HepG2 (cell line): ENCODE data around the gene CEP104. TPM values are rescaled to one million over a fixed set of nuclear protein-coding genes. Genes with fewer than 3 reads are reported as not detected.
A peak's percentile ranks its signal among the peaks of the same experiment; 100 is the strongest.

Experiments used
- CHCHD3 ChIP-seq: sonication (generic); formaldehyde crosslinking; IDR thresholded peaks from 2 replicates; pipeline ENCODE4 v1.8.0; 2022; ENCODE audit warnings: mild to moderate bottlenecking, missing genetic modification reagents, moderate library complexity
- EEA1 ChIP-seq: sonication (generic); formaldehyde crosslinking; IDR thresholded peaks from 2 replicates; pipeline ENCODE4 v1.5.1; 2020; ENCODE audit warnings: mild to moderate bottlenecking, missing genetic modification reagents, borderline replicate concordance
- HMGXB3 ChIP-seq: sonication (generic); formaldehyde crosslinking; IDR thresholded peaks from 2 replicates; pipeline ENCODE4 v1.4.0; 2020; ENCODE audit warnings: missing genetic modification reagents, borderline replicate concordance
- MEIS2 ChIP-seq: sonication (generic); formaldehyde crosslinking; IDR thresholded peaks from 2 replicates; pipeline ENCODE4 v1.9.0; 2021; ENCODE audit warnings: mild to moderate bottlenecking, missing genetic modification reagents
- MXD4 ChIP-seq: IDR thresholded peaks from 2 replicates; pipeline ENCODE4 v1.6.1; 2016; ENCODE audit warnings: mild to moderate bottlenecking, missing biosample characterization, missing genetic modification reagents
- NFE2L2 ChIP-seq: fragments of 150-350 bp; IDR thresholded peaks from 2 replicates; pipeline ENCODE4 v1.6.1; 2014; ENCODE audit warnings: low read length
- PAX8 ChIP-seq: sonication (generic); formaldehyde crosslinking; IDR thresholded peaks from 2 replicates; pipeline ENCODE4 v1.8.0; 2022; ENCODE audit warnings: mild to moderate bottlenecking, missing genetic modification reagents, borderline replicate concordance
- SIN3A ChIP-seq: IDR thresholded peaks from 2 replicates; pipeline ENCODE4 v1.6.1; 2011; ENCODE audit warnings: low read depth, mild to moderate bottlenecking, control low read depth, low read length, borderline replicate concordance
- ZFP82 ChIP-seq: sonication (generic); formaldehyde crosslinking; IDR thresholded peaks from 2 replicates; pipeline ENCODE4 v1.5.1; 2020; ENCODE audit warnings: mild to moderate bottlenecking, missing genetic modification reagents, borderline replicate concordance
- ZGPAT ChIP-seq: IDR thresholded peaks from 2 replicates; pipeline ENCODE4 v1.6.1; 2016; ENCODE audit warnings: mild to moderate bottlenecking
- ZNF101 ChIP-seq: sonication (generic); formaldehyde crosslinking; IDR thresholded peaks from 2 replicates; pipeline ENCODE4 v1.4.0; 2020; ENCODE audit warnings: mild to moderate bottlenecking, low read depth, missing genetic modification reagents, borderline replicate concordance
- ZNF335 ChIP-seq: sonication (generic); formaldehyde crosslinking; IDR thresholded peaks from 2 replicates; pipeline ENCODE4 v1.4.0; 2020; ENCODE audit warnings: missing genetic modification reagents
- ZNF549 ChIP-seq: sonication (generic); formaldehyde crosslinking; IDR thresholded peaks from 2 replicates; pipeline ENCODE4 v1.5.0; 2020; ENCODE audit warnings: missing genetic modification reagents
- ZNF567 ChIP-seq: sonication (generic); formaldehyde crosslinking; IDR thresholded peaks from 2 replicates; pipeline ENCODE4 v1.8.1; 2023; ENCODE audit warnings: mild to moderate bottlenecking, missing genetic modification reagents, borderline replicate concordance
- ZNF574 ChIP-seq: sonication (generic); formaldehyde crosslinking; IDR thresholded peaks from 2 replicates; pipeline ENCODE4 v1.4.0; 2020; ENCODE audit warnings: missing genetic modification reagents
- ZNF800 ChIP-seq: sonication (generic); formaldehyde crosslinking; IDR thresholded peaks from 2 replicates; pipeline ENCODE4 v1.4.0; 2020; ENCODE audit warnings: missing genetic modification reagents
- ZSCAN30 ChIP-seq: sonication (generic); formaldehyde crosslinking; IDR thresholded peaks from 2 replicates; pipeline ENCODE4 v1.5.0; 2020; ENCODE audit warnings: mild to moderate bottlenecking, missing genetic modification reagents
- ZSCAN9 ChIP-seq: IDR thresholded peaks from 2 replicates; pipeline ENCODE4 v1.6.1; 2016; ENCODE audit warnings: borderline replicate concordance
- polyA plus RNA-seq, 8 experiments: library from polyadenylated mRNA; depleted of rRNA in 3 of 8; stranded (reverse) in 7 of 8; unstranded in 1 of 8; fragments of >200 nt; fragmentation: Illumina TruSeq in 4 of 8; extraction: Trizol in 4 of 8; gene quantifications; 2 replicates each; pipeline versions ENCODE4 v1.2.1 to v1.2.3, GENCODE V29; 2011 to 2016; ENCODE audit warnings: low read depth in 4 of 8, missing spikeins in 1 of 8, mixed read lengths in 1 of 8; ENCODE audit not compliant: insufficient read depth in 1 of 8
- total RNA-seq, 5 experiments: library from RNA; depleted of rRNA; stranded (reverse); fragments of >200 nt; fragmentation: Illumina TruSeq; extraction: Trizol; gene quantifications; 2 replicates each; pipeline ENCODE4 v1.2.3, GENCODE V29; 2016; ENCODE audit warnings: low read depth in 1 of 5

CEP104 gene
- total and polyA plus RNA-seq, 2 of the 13 experiments (the other 11 are each of a cell fraction or from before 2014, with no cell fraction given), result 20.4 to 30.1 TPM

- TF ChIP-seq ZNF574 (CRISPR knock-in tag) (peak; percentile 82), ZNF101 (CRISPR knock-in tag) (no peak), MXD4 (0 out of 2 replicates have a peak, but pooled peaks have one; percentile 29), ZNF335 (no peak), ZSCAN9 (CRISPR knock-in tag) (0 out of 2 replicates have a peak, but pooled peaks have one; percentile 19), ZNF549 (CRISPR knock-in tag) (no peak), CHCHD3 (CRISPR knock-in tag) (no peak; the same call in 1 of the 2 replicates), ZSCAN30 (CRISPR knock-in tag) (no peak), HMGXB3 (no peak), ZFP82 (no peak), PAX8 (CRISPR knock-in tag) (no peak), ZGPAT (CRISPR knock-in tag) (no peak; the same call in 1 of the 2 replicates), ZNF567 (CRISPR knock-in tag) (0 out of 2 replicates have a peak, but pooled peaks have one; percentile 45), SIN3A (peak; percentile 38; the same call in 1 of the 2 replicates), ZNF800 (0 out of 2 replicates have a peak, but pooled peaks have one; percentile 19), NFE2L2 (no peak), EEA1 (CRISPR knock-in tag) (no peak), MEIS2 (CRISPR knock-in tag) (no peak; the same call in 1 of the 2 replicates)
These were observed 43.3 kb upstream of the CEP104 start, which contains the start of gene C1orf174 (continued) for GRCh38 chr1:3900150-3900968.
